Measurements from ENCODE around the gene COL4A1. TPM values are rescaled to one million over a fixed set of nuclear protein-coding genes. Genes with fewer than 3 reads are reported as not detected.

Gene COL4A1
- total and polyA plus RNA-seq, 2 of the 13 experiments (the other 11 are each of a cell fraction or from before 2014, with no cell fraction given): not detected

DNA sequence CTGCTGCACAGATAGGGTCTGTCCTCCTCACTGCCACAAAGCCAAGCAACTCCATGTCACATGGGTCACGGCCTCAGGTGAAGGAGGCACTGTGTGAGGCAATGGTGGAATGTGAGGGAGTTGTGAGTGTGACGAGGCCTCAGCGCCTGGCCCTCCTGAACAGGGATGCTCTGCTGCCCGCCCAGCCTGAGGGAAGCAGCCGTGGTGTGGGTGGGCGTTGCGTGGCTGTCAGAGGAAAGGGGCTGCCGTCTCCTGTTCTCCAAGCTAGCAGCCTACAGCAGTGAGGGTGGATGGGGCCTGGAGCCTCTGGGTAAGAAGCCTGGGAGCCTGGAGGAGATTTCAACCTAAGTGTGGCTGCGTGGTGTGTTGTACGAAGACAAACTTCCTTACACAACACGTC, 125.0 kb downstream of the COL4A1 start:
- in situ Hi-C loops (cut with HindIII; ENCODE audit: extremely low pct_ligation_motif_present, low pct_unique_long_range_greater_than_20kb) (no loop called here), intact Hi-C loops (cut with micrococcal nuclease; ENCODE audit: unreplicated experiment) (no loop called here)
- Histone ChIP-seq H3K79me2 (ENCODE audit: insufficient read depth, low read length) (no peaks in the 10 kb centered on the region), H3K9me3 (ENCODE audit: low read length) (no peaks in the 10 kb centered on the region), H3K4me2 (ENCODE audit: low read depth, low read length) (no peak overlapping the region), H3K27ac (ENCODE audit: extremely low read length, insufficient read depth, low read length) (no peak overlapping the region), H4K20me1 (ENCODE audit: insufficient read depth, low read length) (no peaks in the 10 kb centered on the region), H3K4me1 (ENCODE audit: insufficient read depth, low read length) (no peaks in the 10 kb centered on the region), H3K27me3 (ENCODE audit: control insufficient read depth in 1 of 2, insufficient read depth in 2 of 2, low read length in 2 of 2) (peaks cover 0 to 4% of the 10 kb centered on the region in 2 experiments; a peak in 1 of 5 replicates), H3K9ac (ENCODE audit: insufficient read depth, low read depth, low read length) (no peak overlapping the region), H3K36me3 (replicated peaks in 1 of 2; ENCODE audit: control insufficient read depth in 1 of 2, insufficient read depth in 2 of 2, low read length in 2 of 2) (no peaks in the 10 kb centered on the region), H2AFZ (ENCODE audit: low read length) (no peak overlapping the region), H3K4me3 (replicated peaks in 1 of 3; ENCODE audit: insufficient read depth in 1 of 3, low read depth in 2 of 3, low read length in 3 of 3) (no peak overlapping the region)
- TF ChIP-seq HOMEZ (CRISPR knock-in tag; IDR thresholded peaks at IDR 0.05; ENCODE audit: low read depth) (no peak), TRIM22 (IDR thresholded peaks at IDR 0.05) (no peak), MED8 (CRISPR knock-in tag; IDR thresholded peaks at IDR 0.05; ENCODE audit: insufficient replicate concordance) (no peak), DMTF1 (CRISPR knock-in tag; IDR thresholded peaks at IDR 0.05) (no peak), NFKBIZ (CRISPR knock-in tag; IDR thresholded peaks at IDR 0.05) (no peak), ZFAT (CRISPR knock-in tag; conservative IDR thresholded peaks at IDR 0.05) (no peak), SNAI1 (CRISPR knock-in tag; IDR thresholded peaks at IDR 0.05; ENCODE audit: borderline replicate concordance) (no peak), MTF2 (CRISPR knock-in tag; IDR thresholded peaks at IDR 0.05; ENCODE audit: borderline replicate concordance) (no peak), ZC3H4 (CRISPR knock-in tag; IDR thresholded peaks at IDR 0.05; ENCODE audit: borderline replicate concordance) (no peak)
- WGBS (ENCODE audit: low lambda C conversion rate): 45% methylated on average over 8 of the region's 11 CpGs
- POLR2A ChIA-PET: no interaction called here
- no peak for ATAC-seq
- CTCF ChIA-PET (ENCODE audit: low intra/inter-chr PET ratio, low total read pairs): no interaction called here
- BruUV-seq (replicated peaks): no TSS peak
- no peak for FAIRE-seq
- no peak for DNase-seq (ENCODE audit: low spot score)
